ENCODE measurements around the gene SHROOM2.

GRCh38 chrX:9835585-9836210, 49.5 kb downstream of the SHROOM2 start:
- TF ChIP-seq POLR2A (IDR thresholded peaks at IDR 0.05; ENCODE audit: low read length) (no peak), GATA1 (IDR thresholded peaks at IDR 0.05; ENCODE audit: low read depth, low read length) (no peak)
